GM10248 (cell line): ENCODE measurements around the gene TALDO1.

ENCODE experiments used
- CTCF ChIA-PET: fragments of 300-600 bp; sonication (Branson Sonifier 250); formaldehyde crosslinking; extraction: SDS; loops from one replicate; lab custom pipeline; 2021; ENCODE audit warnings: antibody characterized with exemption; lab: Yijun Ruan, JAX
- POLR2A ChIA-PET: fragments of 350-650 bp; sonication (Branson Sonifier 250); formaldehyde crosslinking; extraction: SDS; loops from one replicate; lab custom pipeline; 2020; ENCODE audit warnings: antibody characterized with exemption; lab: Yijun Ruan, JAX
- DNase-seq: peaks from one replicate; pipeline ENCODE4 v3.0.0; 2012; ENCODE audit errors: extremely low spot score
- CTCF ChIP-seq: IDR thresholded peaks from 2 replicates; pipeline ENCODE4 v1.5.1; 2012; ENCODE audit warnings: mild to moderate bottlenecking, low read depth; ENCODE audit errors: extremely low read depth, missing control alignments, control extremely low read depth

Gene TALDO1

GRCh38 chr11:724778-725386, 22.4 kb upstream of the TALDO1 start:
- no peak for DNase-seq
- CTCF ChIA-PET = interaction anchor here (1.1 to 9.4 kb wide), 13 partner anchors 13 to 171 kb away, joined by 4 to 112 read pairs (median 5); partner anchors contain the start of genes DEAF1, TALDO1 and TMEM80
- TF ChIP-seq CTCF = no peak
- POLR2A ChIA-PET = no interaction called here

- no peak for TF ChIP-seq CTCF
- ChIA-PET POLR2A (interaction anchor here (1.0 kb wide), 1 partner anchor 29 kb away, joined by 3 read pairs; no protein-coding TSS in a partner anchor), CTCF (interaction anchor here (1.1 to 9.4 kb wide), 13 partner anchors 13 to 277 kb away, joined by 3 to 112 read pairs (median 8); partner anchors contain the start of genes DEAF1, TALDO1 and TMEM80)
- DNase-seq = peak; percentile 54
Observed at GRCh38 chr11:725624-726202, 21.6 kb upstream of the TALDO1 start.

DNA sequence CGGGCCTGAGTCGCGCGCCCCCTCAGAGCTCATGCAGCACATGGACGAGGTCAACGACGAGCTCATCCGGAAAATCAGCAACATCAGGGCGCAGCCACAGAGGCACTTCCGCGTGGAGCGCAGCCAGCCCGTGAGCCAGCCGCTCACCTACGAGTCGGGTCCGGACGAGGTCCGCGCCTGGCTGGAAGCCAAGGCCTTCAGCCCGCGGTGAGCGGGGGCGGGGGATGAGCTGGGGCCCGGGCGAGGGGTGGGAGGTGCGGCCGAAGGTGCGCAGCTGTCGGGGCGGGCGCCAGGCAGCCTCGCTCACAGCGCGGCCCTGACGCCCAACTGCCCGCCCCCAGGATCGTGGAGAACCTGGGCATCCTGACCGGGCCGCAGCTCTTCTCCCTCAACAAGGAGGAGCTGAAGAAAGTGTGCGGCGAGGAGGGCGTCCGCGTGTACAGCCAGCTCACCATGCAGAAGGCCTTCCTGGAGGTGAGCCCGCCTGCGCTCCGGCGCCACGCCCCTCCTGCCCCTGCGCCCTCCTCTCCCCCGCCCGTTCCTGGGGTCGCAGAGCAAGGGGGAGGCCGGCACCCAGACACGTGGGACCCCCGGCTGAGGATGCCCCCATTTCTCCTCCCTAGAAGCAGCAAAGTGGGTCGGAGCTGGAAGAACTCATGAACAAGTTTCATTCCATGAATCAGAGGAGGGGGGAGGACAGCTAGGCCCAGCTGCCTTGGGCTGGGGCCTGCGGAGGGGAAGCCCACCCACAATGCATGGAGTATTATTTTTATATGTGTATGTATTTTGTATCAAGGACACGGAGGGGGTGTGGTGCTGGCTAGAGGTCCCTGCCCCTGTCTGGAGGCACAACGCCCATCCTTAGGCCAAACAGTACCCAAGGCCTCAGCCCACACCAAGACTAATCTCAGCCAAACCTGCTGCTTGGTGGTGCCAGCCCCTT, 20.7 kb upstream of the TALDO1 start:
- no peak for TF ChIP-seq CTCF
- ChIA-PET CTCF (interaction anchor here (0.6 to 9.4 kb wide), 20 partner anchors 14 to 278 kb away, joined by 3 to 112 read pairs (median 4); partner anchors contain the start of genes DEAF1, TALDO1 and TMEM80), POLR2A (interaction anchor here (1.0 kb wide), 1 partner anchor 30 kb away, joined by 3 read pairs; no protein-coding TSS in a partner anchor)
- DNase-seq = peak; percentile 82

- ChIA-PET POLR2A (no interaction called here), CTCF (interaction anchor here (0.6 to 9.4 kb wide), 16 partner anchors 8 to 179 kb away, joined by 3 to 112 read pairs (median 5); partner anchors contain the start of genes DEAF1, TALDO1 and TMEM80)
- TF ChIP-seq CTCF = no peak
- DNase-seq = no peak
Observed at GRCh38 chr11:727281-727701, 20.0 kb upstream of the TALDO1 start.

DNA sequence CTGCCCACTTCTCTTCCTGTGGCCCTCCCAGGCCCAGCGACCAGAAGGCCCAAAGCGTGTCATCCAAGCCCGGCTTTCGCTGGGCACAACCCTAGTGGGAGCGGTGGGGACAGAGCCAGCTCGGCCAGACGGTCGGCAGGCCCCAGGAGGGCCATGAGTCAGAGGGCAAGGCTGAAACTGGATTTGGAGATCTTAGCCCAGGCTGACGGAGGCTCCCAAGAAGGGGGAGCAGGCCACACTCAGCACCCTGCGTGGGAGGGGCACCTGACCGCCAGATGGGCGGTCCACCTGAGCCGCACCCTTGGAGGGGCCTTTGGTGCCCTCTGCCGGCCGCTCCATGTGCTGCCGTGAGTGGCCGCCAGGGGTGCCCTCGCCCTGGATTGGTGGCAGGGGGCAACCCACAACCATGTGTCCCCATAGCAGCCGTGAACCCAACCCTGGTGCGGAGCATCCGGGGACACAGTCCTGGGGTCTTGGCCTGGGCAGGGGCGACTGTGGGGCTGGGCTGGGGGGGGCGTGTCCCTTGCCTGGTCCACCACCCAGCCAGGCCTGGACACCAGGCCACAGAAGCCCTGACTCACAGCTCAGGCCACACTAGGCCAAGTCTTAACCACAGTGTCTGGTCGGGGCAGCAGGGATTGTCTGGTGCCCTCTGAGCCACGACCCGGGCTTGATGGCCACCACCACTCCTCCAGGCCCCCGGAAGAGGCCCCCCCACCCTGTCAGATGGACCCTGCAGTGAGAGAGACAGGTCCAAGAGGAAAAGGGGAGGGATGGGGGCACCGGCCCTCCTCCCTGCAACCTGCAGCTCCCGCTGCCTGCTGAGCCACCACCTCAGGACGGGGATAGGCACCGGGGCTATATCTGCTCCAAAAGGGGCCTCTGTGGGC, 19.2 kb upstream of the TALDO1 start:
- CTCF ChIA-PET = interaction anchor here (0.9 to 9.4 kb wide), 15 partner anchors 9 to 174 kb away, joined by 3 to 112 read pairs (median 7); partner anchors contain the start of genes DEAF1, TALDO1 and TMEM80
- peak; percentile 93 for DNase-seq
- POLR2A ChIA-PET = no interaction called here
- peak; percentile 99 for TF ChIP-seq CTCF
